Upper lobe of left lung (tissue), 6 donors: ENCODE measurements around the gene RER1. TPM values are rescaled to one million over a fixed set of nuclear protein-coding genes. Genes with fewer than 3 reads are reported as not detected.

Experiments used
- ATAC-seq, 2 donors: fragments of 200-7000 bp; cut with Tn5 transposase; one replicate each; pipeline ENCODE4 v1.9.1; 2022; ENCODE audit warnings: mild to moderate bottlenecking in 2 of 2, moderate library complexity in 2 of 2; ENCODE audit not compliant: low FRiP score in 2 of 2
- DNase-seq, 2 donors: peaks; one replicate each; pipeline ENCODE4 v3.0.0-alpha.2; 2019 to 2020
- H3K27ac ChIP-seq, 4 donors: fragments of 200-600 bp; sonication (generic); one replicate each; pipeline ENCODE4 v1.5.1; 2016 to 2019
- H3K27me3 ChIP-seq, 4 donors: fragments of 200-600 bp; sonication (generic); one replicate each; pipeline ENCODE4 v1.5.1; 2017 to 2019
- H3K36me3 ChIP-seq, 4 donors: fragments of 200-600 bp; sonication (generic); one replicate each; pipeline ENCODE4 v1.5.1; 2016 to 2019
- H3K4me1 ChIP-seq, 4 donors: fragments of 200-600 bp; sonication (generic); one replicate each; pipeline ENCODE4 v1.5.1; 2018 to 2019
- H3K4me3 ChIP-seq, 4 donors: fragments of 200-600 bp; sonication (generic); one replicate each; pipeline ENCODE4 v1.5.1; 2017 to 2019; ENCODE audit warnings: mild to moderate bottlenecking in 2 of 4, moderate library complexity in 1 of 4
- H3K9me3 ChIP-seq, 4 donors: fragments of 200-600 bp; sonication (generic); one replicate each; pipeline ENCODE4 v1.5.1; 2018 to 2019
- EP300 ChIP-seq, 4 donors: sonication (generic); formaldehyde crosslinking; IDR thresholded peaks; one replicate each; pipeline ENCODE4 v1.5.1; 2017; ENCODE audit warnings: antibody characterized with exemption in 4 of 4, control low read depth in 2 of 4
- POLR2A ChIP-seq, 4 donors: fragments of 450-650 bp; IDR thresholded peaks; one replicate each; pipeline ENCODE4 v1.5.1; 2016 to 2017; ENCODE audit warnings: antibody characterized with exemption in 4 of 4, mild to moderate bottlenecking in 2 of 4
- POLR2AphosphoS5 ChIP-seq, 2 donors: sonication (generic); formaldehyde crosslinking; IDR thresholded peaks; one replicate each; pipeline ENCODE4 v1.5.1; 2017; ENCODE audit warnings: antibody characterized with exemption in 2 of 2
- WGBS, 2 donors: methylation state at CpG; one replicate each; pipeline ENCODE4 v1.1.5; 2017 to 2018; 5-methylcytosine and 5-hydroxymethylcytosine counted together
- total RNA-seq, 6 donors: library from RNA; depleted of rRNA in 4 of 6; stranded (reverse); fragments of >200 nt in 4 of 6; gene quantifications; one replicate each; pipeline versions ENCODE4 v1.1.0 to v1.2.1, GENCODE V29; 2016 to 2021
- TF ChIP-seq, protein P1 (sequence below), 6 experiments: fragments of 450-650 bp in 4 of 6; fragments of 200-600 bp in 2 of 6; sonication (generic) in 2 of 6; IDR thresholded peaks; one replicate each; pipeline ENCODE4 v1.5.1; 2016 to 2019; ENCODE audit warnings: antibody characterized with exemption in 6 of 6
- donor health status: DM: no; HTN: no; CAD: no; lungs with moderate emphysema.
- donor health status: DM: no; HTN: yes; CAD: no; lungs with severe emphysema.

The RER1 gene
- total RNA-seq, 6 donors from 2014 or later = 48.2 to 133 (median 61.1) TPM

DNA sequence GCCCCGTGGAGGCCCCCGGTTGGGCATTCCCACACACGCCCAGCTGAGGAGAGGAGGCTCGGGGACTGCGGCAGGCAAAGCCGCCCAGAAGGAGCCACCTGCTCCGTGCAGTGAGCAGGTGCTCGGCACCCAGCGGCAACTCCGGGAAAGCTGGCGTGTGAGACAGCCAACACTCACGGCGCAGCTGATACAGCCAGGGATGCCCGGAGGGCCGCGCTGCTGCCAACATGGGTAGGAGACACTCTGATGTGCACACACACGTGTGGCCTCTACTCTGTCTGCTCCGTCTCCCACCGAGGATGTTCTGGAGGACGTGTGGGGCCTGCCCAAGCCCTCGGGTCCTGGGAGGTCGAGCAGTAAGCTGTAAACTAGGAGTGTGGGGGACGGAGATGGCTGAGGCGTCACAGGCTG, 13.2 kb upstream of the RER1 start:
- no peak overlapping the region for H3K4me3 ChIP-seq
- H3K27me3 ChIP-seq = no peaks in the 10 kb centered on the region
- peaks cover 0 to 9% (median 1%) of the 10 kb centered on the region in 4 donors for H3K4me1 ChIP-seq
- H3K27ac ChIP-seq = no peak overlapping the region
- H3K36me3 ChIP-seq = no peaks in the 10 kb centered on the region
- DNase-seq (peak in 1 of 2 donors; percentile 76), ATAC-seq (no peak)
- WGBS, 2 donors = 92 to 93% methylated on average over 17 to 24 of the region's 24 CpGs
- no peaks in the 10 kb centered on the region for H3K9me3 ChIP-seq
- TF ChIP-seq EP300 (IDR thresholded peaks at IDR 0.05) (no peak), POLR2AphosphoS5 (IDR thresholded peaks at IDR 0.05) (no peak), POLR2A (IDR thresholded peaks at IDR 0.05) (no peak)
- TF ChIP-seq, protein P1, sequence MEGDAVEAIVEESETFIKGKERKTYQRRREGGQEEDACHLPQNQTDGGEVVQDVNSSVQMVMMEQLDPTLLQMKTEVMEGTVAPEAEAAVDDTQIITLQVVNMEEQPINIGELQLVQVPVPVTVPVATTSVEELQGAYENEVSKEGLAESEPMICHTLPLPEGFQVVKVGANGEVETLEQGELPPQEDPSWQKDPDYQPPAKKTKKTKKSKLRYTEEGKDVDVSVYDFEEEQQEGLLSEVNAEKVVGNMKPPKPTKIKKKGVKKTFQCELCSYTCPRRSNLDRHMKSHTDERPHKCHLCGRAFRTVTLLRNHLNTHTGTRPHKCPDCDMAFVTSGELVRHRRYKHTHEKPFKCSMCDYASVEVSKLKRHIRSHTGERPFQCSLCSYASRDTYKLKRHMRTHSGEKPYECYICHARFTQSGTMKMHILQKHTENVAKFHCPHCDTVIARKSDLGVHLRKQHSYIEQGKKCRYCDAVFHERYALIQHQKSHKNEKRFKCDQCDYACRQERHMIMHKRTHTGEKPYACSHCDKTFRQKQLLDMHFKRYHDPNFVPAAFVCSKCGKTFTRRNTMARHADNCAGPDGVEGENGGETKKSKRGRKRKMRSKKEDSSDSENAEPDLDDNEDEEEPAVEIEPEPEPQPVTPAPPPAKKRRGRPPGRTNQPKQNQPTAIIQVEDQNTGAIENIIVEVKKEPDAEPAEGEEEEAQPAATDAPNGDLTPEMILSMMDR (IDR thresholded peaks at IDR 0.05) = no peak

DNA sequence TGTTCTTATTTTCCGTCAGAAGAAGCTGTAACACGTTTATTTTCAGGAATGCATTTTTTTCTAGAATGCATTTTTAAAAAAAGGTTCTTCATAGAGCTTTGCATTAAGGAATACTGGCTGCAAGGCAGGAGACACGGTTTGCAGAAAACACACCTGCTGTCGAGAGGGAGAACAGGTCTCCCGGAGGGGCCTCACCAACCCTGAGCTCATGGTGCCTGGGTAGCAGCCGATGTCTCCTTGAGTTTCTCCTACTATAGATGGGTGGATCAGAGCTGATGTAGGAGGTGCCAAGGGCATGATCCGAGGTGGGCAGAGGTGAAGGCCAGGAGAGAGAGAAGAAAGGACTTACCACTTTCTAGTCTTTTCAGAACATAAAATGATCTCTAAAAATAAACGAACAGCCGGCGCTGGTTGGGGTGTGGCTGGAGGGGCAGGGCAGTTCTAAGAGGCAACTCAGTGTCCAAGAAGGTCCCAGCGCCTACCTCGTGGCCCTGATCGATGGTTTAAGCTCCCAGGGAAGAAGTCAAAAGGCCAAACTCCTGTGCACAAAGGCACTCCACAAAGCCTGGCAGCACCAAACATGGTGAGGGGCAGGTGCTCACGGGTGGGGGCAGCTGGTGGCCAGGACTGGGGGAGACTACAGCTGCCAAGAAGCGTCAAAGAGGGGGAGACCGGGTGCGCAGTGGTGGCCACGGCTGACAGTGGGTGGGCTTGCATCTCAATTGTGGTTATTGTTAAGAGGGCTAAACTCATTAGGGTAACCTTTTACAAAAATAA, 12.5 kb upstream of the RER1 start:
- TF ChIP-seq POLR2A (IDR thresholded peaks at IDR 0.05) (no peak), EP300 (IDR thresholded peaks at IDR 0.05) (no peak), POLR2AphosphoS5 (IDR thresholded peaks at IDR 0.05) (no peak)
- TF ChIP-seq, protein P1 (IDR thresholded peaks at IDR 0.05) = no peak
- no peak overlapping the region for H3K4me3 ChIP-seq
- H3K4me1 ChIP-seq = peaks cover 0 to 9% (median 1%) of the 10 kb centered on the region in 4 donors
- 84 to 87% methylated on average over 18 of the region's 18 CpGs for WGBS, 2 donors
- no peak for ATAC-seq
- no peaks in the 10 kb centered on the region for H3K9me3 ChIP-seq
- H3K36me3 ChIP-seq = no peaks in the 10 kb centered on the region
- H3K27me3 ChIP-seq = no peaks in the 10 kb centered on the region
- H3K27ac ChIP-seq = no peak overlapping the region
- DNase-seq = no peak

DNA sequence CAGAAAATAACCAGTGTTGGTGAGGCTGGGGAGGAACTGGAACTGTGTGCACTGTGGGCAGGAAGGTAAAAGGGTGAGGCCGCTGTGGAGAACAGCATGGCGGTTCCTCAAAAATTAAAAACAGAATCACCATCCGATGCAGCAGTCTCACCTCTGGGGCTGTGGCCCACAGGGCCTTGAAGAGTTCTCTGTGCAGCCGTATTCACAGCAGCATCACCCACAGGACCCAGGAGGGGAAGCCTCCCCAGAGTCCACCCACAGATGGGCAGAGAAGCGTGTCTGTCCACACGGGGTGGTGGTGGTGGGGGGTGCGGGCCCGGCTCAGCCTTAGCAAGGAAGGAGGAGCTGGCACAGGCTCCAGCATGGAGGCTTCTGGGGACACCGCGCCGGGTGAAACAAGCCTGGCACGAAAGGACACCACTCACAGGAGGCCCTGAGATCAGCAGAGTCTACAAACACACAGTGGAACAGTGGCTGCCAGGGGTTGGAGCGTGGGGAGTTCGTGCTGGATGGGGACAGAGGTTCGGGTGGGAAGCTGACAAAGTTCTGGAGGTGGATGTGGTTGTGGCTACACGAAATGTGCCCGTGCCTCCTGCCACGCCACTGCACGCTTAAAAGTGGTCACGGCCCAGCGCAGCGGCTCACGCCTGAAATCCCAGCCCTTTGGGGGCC, 11.8 kb upstream of the RER1 start:
- Histone ChIP-seq H3K4me1 (peaks cover 0 to 9% (median 1%) of the 10 kb centered on the region in 4 donors), H3K36me3 (no peaks in the 10 kb centered on the region), H3K27me3 (no peaks in the 10 kb centered on the region), H3K27ac (no peak overlapping the region), H3K4me3 (no peak overlapping the region), H3K9me3 (no peaks in the 10 kb centered on the region)
- WGBS, 2 donors = 92 to 94% methylated on average over 17 to 20 of the region's 23 CpGs
- ATAC-seq = no peak
- DNase-seq = peak in 1 of 2 donors; percentile 69
- TF ChIP-seq EP300 (IDR thresholded peaks at IDR 0.05) = no peak
- no peak for TF ChIP-seq POLR2A (IDR thresholded peaks at IDR 0.05)
- TF ChIP-seq POLR2AphosphoS5 (IDR thresholded peaks at IDR 0.05) = no peak
- TF ChIP-seq, protein P1 (IDR thresholded peaks at IDR 0.05) = no peak

DNA sequence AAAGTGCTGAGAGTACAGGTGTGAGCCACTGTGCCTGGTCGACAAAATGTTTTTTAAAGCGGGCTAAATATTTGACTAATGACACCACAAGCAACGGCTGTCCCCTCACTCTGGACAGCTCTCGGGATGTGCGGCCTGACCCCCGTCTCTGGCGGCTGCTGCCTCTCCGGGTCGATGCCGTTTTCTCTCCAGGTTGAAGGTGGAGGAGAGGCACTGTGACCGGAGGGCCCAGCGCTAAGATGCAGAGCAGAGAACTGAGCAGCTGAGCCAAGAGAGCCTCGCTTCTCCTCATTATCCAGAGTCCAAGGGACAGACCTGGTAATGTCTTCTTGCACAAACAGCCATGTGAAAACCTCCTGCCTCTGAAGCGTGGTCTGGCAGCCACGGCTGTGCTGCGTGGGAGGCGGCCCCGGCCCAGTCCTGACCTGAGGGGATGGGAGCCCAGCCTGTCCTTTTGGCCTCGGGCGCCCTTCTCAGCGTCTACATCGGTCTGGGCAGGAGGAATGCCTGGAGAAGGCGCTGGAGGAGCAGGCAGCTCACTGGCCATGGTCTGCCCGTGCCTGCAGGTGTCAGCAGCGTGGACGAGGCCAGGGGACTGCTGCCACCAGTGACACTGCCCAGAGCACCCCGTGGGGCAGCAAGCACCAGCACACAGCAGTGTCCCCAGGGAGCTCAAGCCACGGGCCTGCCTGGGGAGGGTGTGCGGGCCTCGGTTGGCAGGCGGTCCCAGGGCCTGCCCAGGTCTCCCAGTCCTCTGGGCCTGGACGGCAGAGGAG, 10.6 kb upstream of the RER1 start:
- peaks cover 0 to 9% (median 1%) of the 10 kb centered on the region in 4 donors for H3K4me1 ChIP-seq
- no peaks in the 10 kb centered on the region for H3K36me3 ChIP-seq
- H3K9me3 ChIP-seq = no peaks in the 10 kb centered on the region
- DNase-seq = peak in 1 of 2 donors; percentile 76
- H3K27ac ChIP-seq = no peak overlapping the region
- peak in 1 of 2 donors; percentile 47 for ATAC-seq
- TF ChIP-seq EP300 (IDR thresholded peaks at IDR 0.05) (no peak), POLR2A (IDR thresholded peaks at IDR 0.05) (no peak), POLR2AphosphoS5 (IDR thresholded peaks at IDR 0.05) (no peak)
- TF ChIP-seq, protein P1 (IDR thresholded peaks at IDR 0.05) = no peak
- H3K4me3 ChIP-seq = no peak overlapping the region
- 90 to 93% methylated on average over 17 to 30 of the region's 32 CpGs for WGBS, 2 donors
- no peaks in the 10 kb centered on the region for H3K27me3 ChIP-seq
